H9 (cell line): Measurements from ENCODE around the gene DMBT1. TPM values are rescaled to one million over a fixed set of nuclear protein-coding genes. Genes with fewer than 3 reads are reported as not detected.

ENCODE experiments used
- DNase-seq: peaks from one replicate; pipeline ENCODE4 v3.0.0-alpha.2; 2017
- H2AFZ ChIP-seq: one replicate; pipeline ENCODE4 v1.6.1; 2013; ENCODE audit warnings: mild to moderate bottlenecking, low read length, control low read depth, moderate library complexity
- H2AK5ac ChIP-seq: 2 replicates; pipeline ENCODE4 v1.6.1; 2013; ENCODE audit warnings: low read length, control low read depth, mixed read lengths; ENCODE audit not compliant: insufficient read length
- H2BK120ac ChIP-seq: one replicate; pipeline ENCODE4 v1.6.1; 2013; ENCODE audit warnings: low read depth, mild to moderate bottlenecking, low read length, control low read depth, inconsistent platforms; ENCODE audit not compliant: poor library complexity, severe bottlenecking
- H2BK12ac ChIP-seq: 2 replicates; pipeline ENCODE4 v1.6.1; 2013; ENCODE audit warnings: low read length, control low read depth, mixed read lengths, low read depth; ENCODE audit not compliant: insufficient read length
- H2BK15ac ChIP-seq: 2 replicates; pipeline ENCODE4 v1.6.1; 2013; ENCODE audit warnings: low read depth, low read length, control low read depth
- H2BK20ac ChIP-seq: one replicate; pipeline ENCODE4 v1.6.1; 2013; ENCODE audit warnings: low read depth, mild to moderate bottlenecking, low read length, control low read depth, inconsistent platforms; ENCODE audit not compliant: poor library complexity, severe bottlenecking
- H2BK5ac ChIP-seq: 2 replicates; pipeline ENCODE4 v1.6.1; 2013; ENCODE audit warnings: low read length, control low read depth, mixed read lengths; ENCODE audit not compliant: insufficient read length
- H3K14ac ChIP-seq: 2 replicates; pipeline ENCODE4 v1.6.1; 2013; ENCODE audit warnings: low read length, control low read depth; ENCODE audit not compliant: insufficient read depth
- H3K18ac ChIP-seq: 2 replicates; pipeline ENCODE4 v1.6.1; 2013; ENCODE audit warnings: low read depth, mild to moderate bottlenecking, mixed read lengths, low read length, control low read depth; ENCODE audit not compliant: insufficient read length
- H3K23ac ChIP-seq: 2 replicates; pipeline ENCODE4 v1.6.1; 2013; ENCODE audit warnings: low read length, control low read depth, mixed read lengths, low read depth; ENCODE audit not compliant: insufficient read length
- H3K23me2 ChIP-seq: 2 replicates; pipeline ENCODE4 v1.6.1; 2013; ENCODE audit warnings: low read depth, mild to moderate bottlenecking, mixed read lengths, low read length, control low read depth; ENCODE audit not compliant: insufficient read length, poor library complexity, severe bottlenecking
- H3K27ac ChIP-seq: 2 replicates; pipeline ENCODE4 v1.5.1; 2013; ENCODE audit warnings: low read length, control low read depth, mixed read lengths, low read depth; ENCODE audit not compliant: insufficient read length
- H3K27me3 ChIP-seq: 2 replicates; pipeline ENCODE4 v1.6.1; 2013; ENCODE audit warnings: low read length, control low read depth, inconsistent platforms; ENCODE audit not compliant: insufficient read depth
- H3K4ac ChIP-seq: 2 replicates; pipeline ENCODE4 v1.6.1; 2013; ENCODE audit warnings: low read depth, mild to moderate bottlenecking, control low read depth, inconsistent platforms, low read length, moderate library complexity
- H3K4me1 ChIP-seq: 2 replicates; pipeline ENCODE4 v1.6.1; 2013; ENCODE audit warnings: low read length, control low read depth, inconsistent platforms; ENCODE audit not compliant: insufficient read depth
- H3K4me2 ChIP-seq: 2 replicates; pipeline ENCODE4 v1.6.1; 2013; ENCODE audit warnings: low read length, control low read depth, mixed read lengths; ENCODE audit not compliant: insufficient read length, insufficient read depth
- H3K56ac ChIP-seq: 2 replicates; pipeline ENCODE4 v1.6.1; 2013; ENCODE audit warnings: low read depth, mild to moderate bottlenecking, mixed read lengths, low read length, control low read depth; ENCODE audit not compliant: insufficient read length
- H3K79me1 ChIP-seq: 2 replicates; pipeline ENCODE4 v1.6.1; 2013; ENCODE audit warnings: low read depth, mild to moderate bottlenecking, moderate library complexity, low read length, control low read depth, inconsistent platforms; ENCODE audit not compliant: insufficient read depth, poor library complexity, severe bottlenecking
- H3K79me2 ChIP-seq: 2 replicates; pipeline ENCODE4 v1.6.1; 2013; ENCODE audit warnings: low read length, control low read depth, inconsistent platforms; ENCODE audit not compliant: insufficient read depth
- H3K9ac ChIP-seq: 2 replicates; pipeline ENCODE4 v1.6.1; 2013; ENCODE audit warnings: low read length, control low read depth, mixed read lengths; ENCODE audit not compliant: insufficient read length; ENCODE audit errors: extremely low read depth
- H3K9me3 ChIP-seq: one replicate; pipeline ENCODE4 v1.6.1; 2013; ENCODE audit warnings: low read depth, low read length, inconsistent platforms; ENCODE audit not compliant: control insufficient read depth
- H3T11ph ChIP-seq: one replicate; pipeline ENCODE4 v1.6.1; 2013; ENCODE audit warnings: mild to moderate bottlenecking, low read length, control low read depth, inconsistent platforms
- H4K20me1 ChIP-seq: one replicate; pipeline ENCODE4 v1.6.1; 2013; ENCODE audit not compliant: control insufficient read depth, insufficient read length, insufficient read depth
- H4K5ac ChIP-seq: 2 replicates; pipeline ENCODE4 v1.6.1; 2013; ENCODE audit warnings: low read depth, mild to moderate bottlenecking, mixed read lengths, low read length, control low read depth; ENCODE audit not compliant: insufficient read length
- H4K8ac ChIP-seq: replicated peaks from 2 replicates; pipeline ENCODE4 v1.6.1; 2013; ENCODE audit warnings: low read length, control low read depth, mixed read lengths, low read depth; ENCODE audit not compliant: insufficient read length
- H4K91ac ChIP-seq: 2 replicates; pipeline ENCODE4 v1.6.1; 2013; ENCODE audit warnings: low read depth, mild to moderate bottlenecking, moderate library complexity, mixed read lengths, low read length, control low read depth; ENCODE audit not compliant: insufficient read length
- H3K27ac Mint-ChIP-seq, 3 experiments: 2 replicates in 2 of 3; 3 replicates in 1 of 3; pipeline ENCODE4 v1.8.0; 2020 to 2021; ENCODE audit warnings: mixed read lengths in 3 of 3, mild to moderate bottlenecking in 1 of 3, moderate library complexity in 1 of 3
- H3K27me3 Mint-ChIP-seq: 2 replicates; pipeline ENCODE4 v1.8.0; 2021; ENCODE audit warnings: low read depth, mild to moderate bottlenecking, moderate library complexity, mixed read lengths
- H3K36me3 Mint-ChIP-seq, 3 experiments: 2 replicates in 2 of 3; 3 replicates in 1 of 3; pipeline ENCODE4 v1.8.0; 2020 to 2021; ENCODE audit warnings: low read depth in 3 of 3, mixed read lengths in 3 of 3; ENCODE audit not compliant: insufficient read depth in 1 of 3
- H3K4me1 Mint-ChIP-seq, 2 experiments: 2 replicates each; pipeline ENCODE4 v1.8.0; 2020; ENCODE audit warnings: mixed read lengths in 2 of 2
- H3K4me3 Mint-ChIP-seq, 2 experiments: 2 replicates in 1 of 2; 3 replicates in 1 of 2; pipeline ENCODE4 v1.8.0; 2020 to 2021; ENCODE audit warnings: mild to moderate bottlenecking in 2 of 2, mixed read lengths in 2 of 2, moderate library complexity in 1 of 2
- H3K9me3 Mint-ChIP-seq, 2 experiments: 2 replicates in 1 of 2; 3 replicates in 1 of 2; pipeline ENCODE4 v1.8.0; 2020; ENCODE audit warnings: mild to moderate bottlenecking in 2 of 2, mixed read lengths in 2 of 2, moderate library complexity in 1 of 2
- CTCF ChIP-seq: fragments of 200-600 bp; sonication (generic); conservative IDR thresholded peaks from 3 replicates; pipeline ENCODE4 v1.8.0; 2021; ENCODE audit warnings: antibody characterized with exemption, mild to moderate bottlenecking
- WGBS: extraction: QIAGEN DNeasy Blood & Tissue Kit; methylation state at CpG from one replicate; pipeline ENCODE4 v1.1.7; 2013; ENCODE audit warnings: missing lambda C conversion rate, low lambda C conversion rate, mixed read lengths; ENCODE audit not compliant: insufficient read length; ENCODE audit errors: extremely low coverage; 5-methylcytosine and 5-hydroxymethylcytosine counted together
- total RNA-seq: library from RNA; stranded (reverse); gene quantifications from 2 replicates; pipeline ENCODE4 v1.2.1, GENCODE V29; 2021

DMBT1 gene
- total RNA-seq, 1 experiment from 2014 or later = 0.04 TPM

- no CpG with 5 or more reads among the region's 6 CpGs for WGBS
Observed at GRCh38 chr10:122553341-122553740, 7.2 kb upstream of the DMBT1 start.

More at GRCh38 chr10:122553341-122553740, 7.2 kb upstream of the DMBT1 start:
- H2BK20ac ChIP-seq = no peak overlapping the region
- H3K18ac ChIP-seq = no peak overlapping the region
- no peak overlapping the region for H4K8ac ChIP-seq
- H4K5ac ChIP-seq = no peak overlapping the region
- H2AFZ ChIP-seq = no peak overlapping the region
- H2BK5ac ChIP-seq = no peak overlapping the region
- no peaks in the 10 kb centered on the region for H3K79me1 ChIP-seq
- no peaks in the 10 kb centered on the region for H3K79me2 ChIP-seq
- H3K14ac ChIP-seq = no peak overlapping the region
- H3K9me3 ChIP-seq = no peaks in the 10 kb centered on the region
- H3K9me3 Mint-ChIP-seq = no peaks in the 10 kb centered on the region
- no peaks in the 10 kb centered on the region; the same call in 1 of the 2 replicates for H3K27me3 Mint-ChIP-seq
- no peak overlapping the region for H2BK15ac ChIP-seq
- H3K4ac ChIP-seq = no peak overlapping the region
- H3K23me2 ChIP-seq = no peaks in the 10 kb centered on the region
- H3K36me3 Mint-ChIP-seq = no peaks in the 10 kb centered on the region; a peak in 1 of 7 replicates
- H2BK12ac ChIP-seq = no peak overlapping the region
- H3K27ac ChIP-seq = no peak overlapping the region
- H3T11ph ChIP-seq = no peak overlapping the region
- DNase-seq = no peak
- TF ChIP-seq CTCF = no peak
- H2BK120ac ChIP-seq = no peak overlapping the region
- no peak overlapping the region for H3K56ac ChIP-seq
- no peak overlapping the region for H3K23ac ChIP-seq
- no peaks in the 10 kb centered on the region for H3K27me3 ChIP-seq
- no peak overlapping the region for H4K91ac ChIP-seq
- no peak overlapping the region for H3K4me3 Mint-ChIP-seq
- H3K4me2 ChIP-seq = no peak overlapping the region
- H3K9ac ChIP-seq = no peak overlapping the region
- peaks cover 14 to 15% of the 10 kb centered on the region in 2 experiments for H3K4me1 Mint-ChIP-seq
- H3K27ac Mint-ChIP-seq = no peak overlapping the region
- H4K20me1 ChIP-seq = no peaks in the 10 kb centered on the region
- no peaks in the 10 kb centered on the region for H3K4me1 ChIP-seq
- H2AK5ac ChIP-seq = no peak overlapping the region
